Erythroblast (primary cell): ENCODE data around the gene SHANK1.
"Not testable (repeated sequence)": the region's sequence is repeated elsewhere in the genome, so short reads cannot be mapped to it uniquely, and the experiment has no call there.

Source experiments
- GATA1 ChIP-seq: IDR thresholded peaks from 2 replicates; pipeline ENCODE4 v1.6.1; 2011; ENCODE audit warnings: low read depth, mild to moderate bottlenecking, control low read depth, low read length, moderate library complexity
- POLR2A ChIP-seq: IDR thresholded peaks from 2 replicates; pipeline ENCODE4 v1.6.1; 2011; ENCODE audit warnings: mild to moderate bottlenecking, low read length

DNA sequence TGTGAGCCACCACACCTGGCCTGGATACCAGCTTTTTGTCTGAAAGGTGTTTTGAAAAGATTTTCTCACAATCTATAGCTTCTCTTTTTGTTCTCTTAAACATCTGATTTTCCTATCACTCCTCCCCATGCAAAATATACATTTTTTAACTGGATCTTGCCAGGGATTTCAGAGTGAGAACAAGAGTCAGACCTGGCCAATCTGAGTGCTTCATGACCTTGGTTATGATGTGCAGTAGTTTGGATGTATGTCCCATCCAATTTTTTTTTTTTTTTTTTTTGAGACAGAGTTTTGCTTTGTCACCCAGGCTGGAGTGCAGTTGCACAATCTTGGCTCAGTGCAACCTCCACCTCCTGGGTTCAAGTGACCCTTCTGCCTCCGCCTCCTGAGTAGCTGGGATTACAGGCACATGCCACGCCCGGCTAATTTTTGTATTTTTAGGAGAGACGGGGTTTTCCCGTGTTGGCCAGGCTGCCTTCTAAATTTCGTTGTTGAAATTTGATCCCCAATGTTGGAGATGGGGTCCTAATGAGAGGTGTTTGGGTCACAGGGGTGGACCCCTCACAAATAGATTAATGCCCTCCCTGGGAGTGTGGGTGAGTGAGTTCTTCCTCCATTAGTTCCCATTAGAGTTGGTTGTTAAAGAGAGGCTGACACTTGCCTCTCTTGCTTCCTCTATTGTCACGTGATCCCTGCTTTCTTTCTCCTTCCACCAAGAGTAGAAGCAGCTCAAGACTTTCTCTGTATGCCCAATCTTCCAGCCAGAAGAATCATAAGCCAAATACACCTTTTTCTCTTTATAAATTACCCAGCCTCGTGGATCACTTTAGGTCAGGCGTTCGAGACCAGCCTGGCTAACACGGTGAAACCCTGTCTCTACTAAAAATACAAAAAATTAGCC is 106.8 kb downstream of the SHANK1 start:
- not testable (repeated sequence) for TF ChIP-seq POLR2A, GATA1
